Muscle layer of duodenum (tissue), 2 donors: ENCODE results near the gene TREX2.

Experiments
- H3K27ac ChIP-seq: one replicate; pipeline ENCODE4 v1.7.0; 2013; ENCODE audit warnings: mild to moderate bottlenecking, low read length
- H3K27me3 ChIP-seq: one replicate; pipeline ENCODE4 v1.7.0; 2013; ENCODE audit warnings: low read depth, mild to moderate bottlenecking, control low read depth, low read length
- H3K36me3 ChIP-seq, 2 donors: one replicate each; pipeline ENCODE4 v1.7.0; 2013; ENCODE audit warnings: low read length in 2 of 2, control low read depth in 1 of 2, mild to moderate bottlenecking in 1 of 2; ENCODE audit not compliant: insufficient read depth in 2 of 2, control insufficient read depth in 1 of 2
- H3K4me1 ChIP-seq, 2 donors: one replicate each; pipeline ENCODE4 v1.7.0; 2013; ENCODE audit warnings: low read length in 2 of 2, mild to moderate bottlenecking in 2 of 2, control low read depth in 1 of 2, moderate library complexity in 1 of 2; ENCODE audit not compliant: insufficient read depth in 2 of 2, control insufficient read depth in 1 of 2
- H3K4me3 ChIP-seq, 2 donors: one replicate each; pipeline ENCODE4 v1.7.0; 2013; ENCODE audit warnings: low read length in 2 of 2, low read depth in 1 of 2, mild to moderate bottlenecking in 1 of 2
- H3K9me3 ChIP-seq, 2 donors: one replicate each; pipeline ENCODE4 v1.7.0; 2013; ENCODE audit warnings: low read length in 2 of 2, control low read depth in 1 of 2, mild to moderate bottlenecking in 1 of 2; ENCODE audit not compliant: control insufficient read depth in 1 of 2
- donor health status: healthy.

Gene TREX2

GRCh38 chrX:153442463-153442862 lies 3.4 kb downstream of the TREX2 start:
- Histone ChIP-seq H3K9me3 (no peaks in the 10 kb centered on the region), H3K27me3 (no peaks in the 10 kb centered on the region), H3K4me1 (no peaks in the 10 kb centered on the region), H3K4me3 (no peak overlapping the region), H3K27ac (no peak overlapping the region), H3K36me3 (no peaks in the 10 kb centered on the region)

GRCh38 chrX:153441981-153442380 lies 3.9 kb downstream of the TREX2 start:
- Histone ChIP-seq H3K9me3 (no peaks in the 10 kb centered on the region), H3K4me1 (no peaks in the 10 kb centered on the region), H3K36me3 (no peaks in the 10 kb centered on the region), H3K27ac (no peak overlapping the region), H3K27me3 (no peaks in the 10 kb centered on the region), H3K4me3 (no peak overlapping the region)

- H3K4me1 ChIP-seq: no peaks in the 10 kb centered on the region
- no peak overlapping the region for H3K4me3 ChIP-seq
- no peaks in the 10 kb centered on the region for H3K9me3 ChIP-seq
- H3K27ac ChIP-seq: no peak overlapping the region
- H3K27me3 ChIP-seq: no peaks in the 10 kb centered on the region
- no peaks in the 10 kb centered on the region for H3K36me3 ChIP-seq
Observed at GRCh38 chrX:153441296-153441695, 4.6 kb downstream of the TREX2 start.

GRCh38 chrX:153440556-153441135 lies 5.2 kb downstream of the TREX2 start:
- Histone ChIP-seq H3K36me3 (no peaks in the 10 kb centered on the region), H3K9me3 (no peaks in the 10 kb centered on the region), H3K4me1 (no peaks in the 10 kb centered on the region), H3K27me3 (no peaks in the 10 kb centered on the region), H3K4me3 (no peak overlapping the region), H3K27ac (no peak overlapping the region)

- no peak overlapping the region for H3K27ac ChIP-seq
- no peaks in the 10 kb centered on the region for H3K9me3 ChIP-seq
- H3K4me1 ChIP-seq: no peaks in the 10 kb centered on the region
- H3K27me3 ChIP-seq: no peaks in the 10 kb centered on the region
- H3K4me3 ChIP-seq: no peak overlapping the region
- H3K36me3 ChIP-seq: no peaks in the 10 kb centered on the region
Observed at GRCh38 chrX:153439977-153440376, 5.9 kb downstream of the TREX2 start.

GRCh38 chrX:153438532-153438931 lies 7.3 kb downstream of the TREX2 start:
- Histone ChIP-seq H3K36me3 (no peaks in the 10 kb centered on the region), H3K4me3 (no peak overlapping the region), H3K27me3 (no peaks in the 10 kb centered on the region), H3K27ac (no peak overlapping the region), H3K9me3 (no peaks in the 10 kb centered on the region), H3K4me1 (no peaks in the 10 kb centered on the region)

- Histone ChIP-seq H3K27ac (no peak overlapping the region), H3K36me3 (no peaks in the 10 kb centered on the region), H3K4me1 (no peaks in the 10 kb centered on the region), H3K9me3 (peaks cover 0 to 2% of the 10 kb centered on the region in 2 donors), H3K4me3 (no peak overlapping the region), H3K27me3 (no peaks in the 10 kb centered on the region)
Observed at GRCh38 chrX:153435845-153436244, 10.0 kb downstream of the TREX2 start.

GRCh38 chrX:153434801-153435200 lies 11.1 kb downstream of the TREX2 start:
- Histone ChIP-seq H3K4me1 (no peaks in the 10 kb centered on the region), H3K4me3 (no peak overlapping the region), H3K9me3 (peaks cover 0 to 2% of the 10 kb centered on the region in 2 donors), H3K27ac (no peak overlapping the region), H3K36me3 (no peaks in the 10 kb centered on the region), H3K27me3 (no peaks in the 10 kb centered on the region)

GRCh38 chrX:153433781-153434285 lies 12.0 kb downstream of the TREX2 start:
- no peaks in the 10 kb centered on the region for H3K4me1 ChIP-seq
- H3K4me3 ChIP-seq: no peak overlapping the region
- no peaks in the 10 kb centered on the region for H3K27me3 ChIP-seq
- peaks cover 0 to 2% of the 10 kb centered on the region in 2 donors for H3K9me3 ChIP-seq
- H3K27ac ChIP-seq: no peak overlapping the region
- H3K36me3 ChIP-seq: no peaks in the 10 kb centered on the region

GRCh38 chrX:153433161-153433680 lies 12.6 kb downstream of the TREX2 start:
- Histone ChIP-seq H3K9me3 (peaks cover 0 to 2% of the 10 kb centered on the region in 2 donors), H3K36me3 (no peaks in the 10 kb centered on the region), H3K4me3 (no peak overlapping the region), H3K4me1 (no peaks in the 10 kb centered on the region), H3K27ac (no peak overlapping the region), H3K27me3 (no peaks in the 10 kb centered on the region)

GRCh38 chrX:153430796-153431195 lies 15.1 kb downstream of the TREX2 start:
- no peaks in the 10 kb centered on the region for H3K36me3 ChIP-seq
- no peak overlapping the region for H3K4me3 ChIP-seq

GRCh38 chrX:153426204-153426603 lies 19.7 kb downstream of the TREX2 start:
- no peaks in the 10 kb centered on the region for H3K4me1 ChIP-seq
- peaks cover 0 to 2% of the 10 kb centered on the region in 2 donors for H3K9me3 ChIP-seq
- H3K36me3 ChIP-seq: peaks cover 0 to 6% of the 10 kb centered on the region in 2 donors
- H3K27me3 ChIP-seq: no peaks in the 10 kb centered on the region
- H3K27ac ChIP-seq: no peak overlapping the region
- no peak overlapping the region for H3K4me3 ChIP-seq

More at GRCh38 chrX:153430796-153431195, 15.1 kb downstream of the TREX2 start:
- H3K9me3 ChIP-seq: peaks cover 0 to 2% of the 10 kb centered on the region in 2 donors
- no peaks in the 10 kb centered on the region for H3K4me1 ChIP-seq
- no peak overlapping the region for H3K27ac ChIP-seq
- H3K27me3 ChIP-seq: no peaks in the 10 kb centered on the region
